HG02885 (cell line): ENCODE results near the gene SNRPB.
"Not testable (repeated sequence)": the region's sequence is repeated elsewhere in the genome, so short reads cannot be mapped to it uniquely, and the experiment has no call there.

Source experiments
- ATAC-seq: cut with Tn5 transposase; IDR thresholded peaks from one replicate; pipeline ENCODE4 v1.9.1; 2021; ENCODE audit warnings: mild to moderate bottlenecking; ENCODE audit not compliant: unreplicated experiment, poor library complexity

Gene SNRPB

GRCh38 chr20:2470423-2471193 lies at the start of gene SNRPB:
Gene SNRPB (minus strand): TSS chr20:2470789. CDS start chr20:2470690, 99 bp downstream.
- peak; percentile 97 for ATAC-seq

- ATAC-seq, result no peak
Observed at GRCh38 chr20:2519115-2519809, 48.7 kb upstream of the SNRPB start.

GRCh38 chr20:2518558-2518957 lies 48.0 kb upstream of the SNRPB start:
- no peak for ATAC-seq

- ATAC-seq, result no peak
Observed at GRCh38 chr20:2518096-2518495, 47.5 kb upstream of the SNRPB start.

GRCh38 chr20:2516399-2516798 lies 45.8 kb upstream of the SNRPB start:
- ATAC-seq, result no peak

GRCh38 chr20:2515203-2515602 lies 44.6 kb upstream of the SNRPB start:
- ATAC-seq, result no peak

GRCh38 chr20:2509794-2510193 lies 39.2 kb upstream of the SNRPB start:
- ATAC-seq, result no peak

GRCh38 chr20:2509468-2509781 lies 38.8 kb upstream of the SNRPB start:
- no peak for ATAC-seq

GRCh38 chr20:2508631-2509467 lies 38.3 kb upstream of the SNRPB start, which contains the start of gene ZNF343:
Gene ZNF343 (minus strand): TSS chr20:2508915. CDS start chr20:2493895, 15,020 bp downstream.
- ATAC-seq, result peak; percentile 95

- no peak for ATAC-seq
Observed at GRCh38 chr20:2507875-2508630, 37.5 kb upstream of the SNRPB start.

- no peak for ATAC-seq
Observed at GRCh38 chr20:2507464-2507863, 36.9 kb upstream of the SNRPB start.

- ATAC-seq, result not testable (repeated sequence)
Observed at GRCh38 chr20:2506426-2506825, 35.8 kb upstream of the SNRPB start.

GRCh38 chr20:2504803-2505202 lies 34.2 kb upstream of the SNRPB start:
- not testable (repeated sequence) for ATAC-seq

- ATAC-seq, result not testable (repeated sequence)
Observed at GRCh38 chr20:2502808-2503384, 32.3 kb upstream of the SNRPB start.

- no peak for ATAC-seq
Observed at GRCh38 chr20:2485661-2486060, 15.1 kb upstream of the SNRPB start.

GRCh38 chr20:2485080-2485479 lies 14.5 kb upstream of the SNRPB start:
- ATAC-seq, result no peak

GRCh38 chr20:2483504-2483903 lies 12.9 kb upstream of the SNRPB start:
- no peak for ATAC-seq

GRCh38 chr20:2480381-2480780 lies 9.8 kb upstream of the SNRPB start:
- no peak for ATAC-seq

- ATAC-seq, result no peak
Observed at GRCh38 chr20:2476742-2477615, 6.4 kb upstream of the SNRPB start.
